ENCODE results near the gene LPO.

GRCh38 chr17:58271216-58271931 lies 33.0 kb downstream of the LPO start:
- TF ChIP-seq CTCF (IDR thresholded peaks at IDR 0.05 in 2 of 3, conservative IDR thresholded peaks at IDR 0.05 in 1 of 3; ENCODE audit: insufficient read depth in 2 of 3, low read depth in 1 of 3, low read length in 3 of 3) (no peak), EZH2 (IDR thresholded peaks at IDR 0.05; ENCODE audit: borderline replicate concordance, low read depth, low read length) (no peak)

All from K562 (cell line).